HG03442 (cell line): Measurements from ENCODE around the gene CAB39.

ENCODE experiments used
- ATAC-seq: cut with Tn5 transposase; IDR thresholded peaks from one replicate; pipeline ENCODE4 v1.9.1; 2021; ENCODE audit warnings: mild to moderate bottlenecking, moderate library complexity; ENCODE audit not compliant: unreplicated experiment

CAB39 gene

DNA sequence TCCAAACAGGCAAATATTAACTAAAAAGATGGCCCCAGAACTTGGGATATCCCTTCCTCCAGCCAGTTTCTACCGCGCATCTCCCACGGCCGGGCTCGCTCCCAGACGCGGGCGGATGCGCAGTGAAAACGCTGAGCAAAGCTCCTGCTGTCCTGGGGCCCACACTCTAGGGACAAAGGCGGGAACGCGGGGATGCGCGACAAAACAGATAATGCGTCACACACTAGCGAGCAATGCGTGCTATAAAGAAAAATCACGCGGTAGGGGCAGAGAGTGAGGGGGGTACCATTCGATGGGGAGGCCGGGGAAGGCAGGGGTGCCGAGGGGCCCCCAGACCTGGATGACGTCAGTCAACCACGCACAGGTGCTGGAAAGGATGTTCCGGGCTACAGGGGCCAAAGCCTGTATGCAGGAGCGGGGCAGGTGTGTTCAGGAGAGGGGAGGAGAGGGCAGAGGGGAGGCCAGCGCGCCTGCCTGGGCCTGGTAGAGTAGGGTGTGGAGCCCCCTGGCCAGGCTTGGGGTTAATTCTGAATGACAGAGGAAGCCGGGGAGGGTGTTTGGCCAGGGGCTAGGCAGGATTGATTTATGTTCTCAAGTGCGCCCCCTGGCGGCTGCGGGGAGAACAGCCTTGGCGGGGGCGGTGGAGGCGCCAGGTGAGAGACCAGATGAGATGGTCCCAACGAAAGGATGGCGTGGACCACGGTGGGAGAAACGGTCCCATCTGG, 137.2 kb downstream of the CAB39 start:
- no peak for ATAC-seq

DNA sequence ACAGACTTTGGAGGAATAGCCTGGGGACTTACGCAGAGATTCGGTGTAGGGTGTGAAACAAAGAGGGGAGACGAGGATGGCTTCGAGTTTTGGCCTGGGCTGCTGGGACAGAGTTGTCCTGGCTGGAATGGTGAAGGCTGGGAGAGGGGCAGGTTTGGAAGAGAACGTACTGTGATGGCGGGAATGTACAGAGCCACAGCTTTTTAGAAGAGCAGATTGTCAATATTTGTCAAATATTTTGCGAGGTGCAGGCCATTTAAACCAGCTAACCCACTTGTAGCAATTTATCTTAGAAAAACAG, 137.7 kb downstream of the CAB39 start:
- ATAC-seq = no peak

DNA sequence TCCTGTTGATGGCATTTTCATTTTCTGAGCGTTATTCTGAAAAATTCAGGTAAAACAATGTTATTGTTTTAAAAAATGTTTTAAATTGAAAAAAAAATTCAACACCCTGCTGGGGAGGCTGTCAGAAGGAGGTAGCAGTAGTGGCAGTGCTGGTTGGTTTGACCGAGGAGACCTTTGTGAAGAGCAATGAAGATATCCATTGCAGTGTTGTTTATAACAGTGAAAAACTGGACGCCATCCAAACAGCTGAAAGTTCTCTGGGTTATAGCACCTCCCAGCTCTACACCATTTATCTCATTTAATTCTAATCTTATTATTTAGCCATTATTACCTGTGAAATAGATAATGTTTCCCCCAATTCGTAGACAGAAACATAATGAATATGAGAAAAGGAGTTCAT, 139.5 kb downstream of the CAB39 start:
- no peak for ATAC-seq

DNA sequence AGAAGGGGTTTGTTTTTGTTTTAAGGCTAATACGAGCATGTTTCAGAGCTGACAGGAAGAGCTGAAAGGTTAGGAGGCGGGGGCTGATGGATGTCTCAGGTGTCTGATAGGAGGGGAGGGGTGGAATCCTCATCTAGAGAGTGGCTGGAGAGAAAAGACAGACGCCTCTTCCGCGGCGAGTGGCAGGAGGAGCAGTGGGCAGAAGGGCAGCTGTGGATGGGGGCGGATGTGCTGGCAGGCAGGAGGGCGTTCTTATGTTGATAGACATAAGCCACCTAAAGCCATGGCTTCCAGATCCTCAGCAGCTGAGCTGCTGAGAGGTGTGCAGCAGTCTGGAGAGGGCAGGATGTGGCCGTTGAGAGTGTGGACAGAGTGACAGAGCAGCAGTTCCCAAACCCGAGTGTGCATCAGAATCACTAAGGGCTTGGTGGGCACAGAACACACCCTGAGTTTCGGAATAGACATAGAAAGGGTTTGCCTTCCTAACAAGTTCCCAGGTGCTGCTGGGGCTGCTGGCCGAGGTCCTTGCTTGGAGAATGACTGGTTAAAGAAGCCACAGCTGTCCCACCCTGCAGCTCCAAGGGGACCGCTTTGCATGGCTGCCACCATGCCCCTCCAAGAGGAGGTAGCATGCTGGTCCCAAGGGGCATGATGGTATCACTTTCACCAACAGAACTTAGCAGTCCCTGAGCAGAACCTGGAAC, 149.1 kb downstream of the CAB39 start:
- no peak for ATAC-seq

DNA sequence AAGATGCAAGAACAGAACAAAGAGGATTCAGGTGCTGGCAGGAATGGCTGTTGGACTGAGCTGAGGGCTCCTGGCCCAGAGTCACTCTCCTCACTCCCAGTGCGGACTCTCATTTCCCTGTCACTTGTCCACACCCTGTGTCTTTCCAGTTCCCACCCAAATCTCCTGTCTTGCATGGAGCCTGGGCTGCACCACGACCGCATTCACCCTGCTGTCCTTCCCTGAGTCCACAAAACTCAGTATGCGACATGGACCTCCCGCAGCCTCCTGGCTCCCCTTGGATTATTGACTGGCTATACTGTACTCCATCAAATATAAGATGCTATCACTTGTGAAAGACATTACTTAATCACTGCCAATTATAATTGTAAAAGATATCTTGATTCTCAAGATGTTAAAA, 149.7 kb downstream of the CAB39 start:
- ATAC-seq = no peak

DNA sequence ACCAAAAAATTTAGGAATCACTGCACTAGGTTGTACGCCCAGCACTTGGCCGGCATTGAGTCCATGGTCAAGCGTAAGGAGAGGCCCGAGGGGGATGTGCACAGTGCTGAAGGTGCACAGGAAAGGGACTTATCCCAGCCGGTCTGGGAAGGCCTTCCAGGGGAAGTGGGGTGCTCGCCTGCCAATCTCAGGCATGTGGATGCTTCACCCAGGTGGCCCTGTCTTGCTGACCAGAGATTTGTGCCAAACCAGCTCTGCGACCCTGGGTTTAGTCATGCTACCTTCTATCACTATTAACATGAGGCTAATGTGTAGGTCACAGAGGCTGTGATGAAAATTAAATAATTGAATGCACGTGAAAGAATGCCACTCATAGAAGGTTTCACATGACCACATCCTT, 150.4 kb downstream of the CAB39 start:
- ATAC-seq = no peak

DNA sequence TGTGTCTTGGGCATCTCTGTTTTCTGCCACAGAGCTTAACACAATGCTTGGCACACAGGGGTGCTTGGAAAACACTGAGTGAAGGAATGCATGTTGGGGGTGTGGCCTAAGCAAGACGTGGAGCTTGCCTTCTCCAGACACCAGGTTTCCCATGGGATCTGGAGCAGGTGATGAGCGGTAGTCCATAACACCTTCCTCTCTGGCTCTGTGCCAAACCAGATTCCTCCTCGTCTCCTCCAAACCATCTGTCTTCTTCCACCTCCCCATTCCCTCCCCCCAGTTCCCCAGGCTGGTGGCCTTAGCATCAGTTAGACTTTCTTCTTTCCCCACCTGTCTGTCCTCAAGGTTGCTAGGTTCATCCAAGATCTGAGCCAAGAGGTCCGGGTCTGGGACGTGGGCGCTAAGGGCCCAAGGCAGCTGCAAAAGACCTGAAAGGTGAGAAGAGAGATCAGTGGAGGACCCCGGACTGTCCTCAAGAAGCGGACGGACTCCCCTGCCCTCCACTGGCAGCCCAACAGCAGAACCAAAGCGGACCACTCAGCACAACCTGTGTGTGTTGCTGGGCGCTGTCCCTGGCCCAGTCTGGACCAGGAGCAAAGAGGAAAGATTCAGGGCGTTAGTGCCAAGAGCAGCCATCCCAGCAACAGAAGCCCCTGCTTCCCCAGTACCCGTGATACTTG, 150.9 kb downstream of the CAB39 start:
- ATAC-seq = no peak

DNA sequence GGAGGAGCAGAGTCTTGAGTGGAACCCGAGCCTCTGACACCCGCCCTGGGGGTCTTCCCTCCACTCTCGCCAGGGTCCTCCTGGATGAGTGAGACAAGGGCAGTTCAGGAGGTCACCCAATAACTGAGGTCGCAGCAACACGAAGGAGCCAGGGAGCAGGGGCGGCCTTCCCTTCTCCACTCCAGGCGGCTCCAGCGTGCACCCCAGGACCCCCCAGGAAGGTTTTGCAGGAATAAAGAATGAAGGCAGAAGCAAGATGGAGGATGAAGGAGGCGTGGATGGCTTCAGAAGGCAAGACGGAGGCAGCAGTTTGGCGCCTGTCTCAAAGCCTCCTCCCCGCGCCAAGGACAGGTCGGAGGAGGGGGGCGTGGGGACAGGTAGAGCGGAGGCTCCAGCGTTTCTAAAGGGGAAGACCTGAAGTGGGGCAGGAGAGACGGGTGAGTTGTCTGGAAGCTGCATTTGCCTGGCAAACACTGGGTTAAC, 151.5 kb downstream of the CAB39 start:
- no peak for ATAC-seq

DNA sequence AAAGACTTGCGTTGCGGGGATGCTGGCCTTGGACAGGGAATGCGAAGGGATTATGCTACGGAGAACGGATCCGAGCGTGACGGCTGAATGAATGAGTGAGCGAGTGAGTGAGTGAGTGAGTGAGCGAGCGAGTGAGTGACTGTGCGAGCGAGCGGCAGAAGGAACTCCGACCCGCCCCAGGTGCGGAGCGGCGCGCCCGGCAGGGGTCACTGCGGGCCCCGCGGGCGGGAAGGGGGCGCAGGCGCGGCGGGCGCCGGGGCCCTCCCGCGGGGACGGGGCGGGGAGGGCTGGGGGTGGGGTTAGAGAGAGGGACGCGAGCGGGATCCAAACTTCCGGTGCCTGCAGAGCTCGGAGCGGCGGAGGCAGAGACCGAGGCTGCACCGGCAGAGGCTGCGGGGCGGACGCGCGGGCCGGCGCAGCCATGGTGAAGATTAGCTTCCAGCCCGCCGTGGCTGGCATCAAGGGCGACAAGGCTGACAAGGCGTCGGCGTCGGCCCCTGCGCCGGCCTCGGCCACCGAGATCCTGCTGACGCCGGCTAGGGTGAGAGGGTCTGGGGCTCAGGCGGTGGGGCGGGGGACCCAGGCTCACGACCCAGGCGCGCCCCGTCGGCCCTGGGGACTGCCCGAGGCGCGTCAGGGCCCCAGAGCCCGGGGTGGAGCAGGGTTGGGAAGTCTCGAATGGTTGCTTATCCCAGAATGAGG, 152.1 kb downstream of the CAB39 start, which contains the start of gene ITM2C:
Gene ITM2C, plus strand, starts transcription at position 338 of the 702 bp plus-strand sequence. Its CDS starts 84 bp downstream, at position 422.
- ATAC-seq = peak; percentile 74

DNA sequence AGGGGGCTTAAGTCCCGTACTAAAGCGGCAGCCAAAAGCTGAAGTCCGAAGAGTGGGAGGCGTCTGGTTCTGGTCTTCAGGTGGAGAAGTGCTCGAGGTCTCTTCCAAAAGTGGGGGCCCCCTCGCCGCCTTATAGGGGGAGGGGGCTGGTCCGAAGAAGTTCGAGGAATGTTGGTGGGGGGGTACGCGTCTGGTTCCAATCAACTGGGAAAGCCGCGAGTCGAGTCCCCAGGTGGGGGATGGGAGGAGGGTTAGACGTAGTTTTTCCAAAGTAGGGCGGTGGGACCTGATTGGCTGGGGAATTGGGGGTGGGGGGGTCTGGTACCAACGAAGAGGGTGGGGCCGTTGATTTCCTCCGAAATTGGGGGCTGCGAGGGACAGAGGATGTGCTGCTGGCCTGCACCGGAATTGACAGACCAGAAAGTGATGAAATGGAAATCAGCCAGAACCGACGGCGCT, 152.7 kb downstream of the CAB39 start:
- no peak for ATAC-seq

DNA sequence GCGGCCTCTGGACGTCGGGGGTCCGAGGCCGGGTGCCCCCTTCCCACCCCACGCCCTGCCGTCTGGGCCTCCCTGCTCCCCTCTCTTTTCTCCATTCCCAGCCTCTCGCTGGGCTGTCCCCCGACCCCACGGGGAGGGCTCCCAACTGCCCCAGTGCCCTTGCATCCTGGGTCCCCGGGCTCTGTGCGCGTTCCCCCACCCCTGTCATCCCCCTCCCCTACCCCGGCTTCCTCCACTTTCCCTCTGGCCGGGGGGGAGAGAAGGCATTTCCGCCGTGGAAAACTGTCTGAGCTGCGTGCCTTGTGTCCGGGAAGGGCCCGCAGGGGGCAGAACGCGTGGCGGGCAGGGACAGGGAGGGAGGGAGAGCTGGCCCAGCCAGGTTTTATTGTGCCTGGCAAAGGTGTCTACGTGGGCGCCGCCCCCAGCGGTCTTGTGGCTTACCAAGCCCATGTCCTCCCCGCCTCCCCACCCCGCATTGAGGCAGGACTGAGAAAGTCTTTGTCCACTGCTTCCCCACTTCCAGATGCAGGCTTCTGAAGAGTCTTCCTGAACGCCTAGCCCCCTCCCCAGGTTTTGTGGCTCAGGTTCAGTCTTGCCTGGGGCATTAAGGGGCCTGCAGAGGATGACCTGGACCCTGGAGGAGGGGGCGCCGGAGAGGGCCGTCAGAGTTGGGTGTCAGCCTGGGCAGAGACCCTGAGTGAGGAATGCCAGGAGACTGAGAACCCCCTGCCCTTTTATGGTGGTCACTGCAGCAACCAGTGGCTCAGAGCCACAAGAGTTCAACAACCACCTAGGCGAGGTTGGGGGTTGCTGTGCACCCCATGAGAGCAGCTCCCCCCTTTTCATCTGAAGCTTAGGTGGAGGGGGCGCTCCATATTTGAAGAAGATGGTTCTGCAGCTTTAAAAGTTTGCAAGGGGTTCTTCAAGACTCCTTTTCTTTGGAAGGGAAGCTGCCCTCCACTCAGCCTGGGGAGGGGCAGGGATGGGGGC, 153.4 kb downstream of the CAB39 start:
- ATAC-seq = no peak

DNA sequence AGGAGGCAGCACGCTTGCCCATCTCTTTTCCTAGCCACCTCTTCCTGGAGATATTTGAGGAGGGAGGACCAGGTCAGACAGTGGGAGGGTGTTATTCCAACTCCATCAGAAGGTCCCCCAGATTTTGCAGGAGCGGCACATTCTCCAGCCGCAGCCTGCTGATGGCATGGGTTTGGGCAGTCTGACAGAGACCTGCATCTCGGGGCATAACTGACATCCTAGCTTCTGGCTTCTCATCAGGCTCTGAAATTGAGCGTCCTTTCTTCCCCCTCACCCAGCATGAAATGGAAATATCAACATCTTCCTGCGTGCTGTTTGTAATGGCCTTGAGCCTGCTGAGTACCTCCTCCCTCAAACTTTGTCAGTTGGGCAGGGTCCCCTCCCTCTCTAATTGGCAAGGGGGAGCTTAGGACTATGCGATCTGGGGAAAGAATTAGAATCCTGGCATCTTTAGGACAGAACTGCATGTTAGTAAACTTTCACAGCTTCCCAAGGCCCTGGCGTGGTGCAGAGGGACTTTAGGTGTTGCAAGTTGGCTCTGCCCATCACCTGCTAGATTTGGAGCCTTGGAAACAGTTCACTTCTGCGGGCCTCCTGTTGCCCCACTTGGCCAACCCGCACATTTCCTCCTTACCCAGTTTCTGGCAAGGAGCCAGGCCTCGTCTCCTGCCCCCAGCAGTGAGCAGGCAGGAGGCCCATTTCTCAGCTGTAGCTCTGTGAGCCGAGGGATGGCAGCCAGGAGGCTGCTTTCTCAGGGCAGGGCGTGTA, 154.3 kb downstream of the CAB39 start:
- ATAC-seq = no peak

DNA sequence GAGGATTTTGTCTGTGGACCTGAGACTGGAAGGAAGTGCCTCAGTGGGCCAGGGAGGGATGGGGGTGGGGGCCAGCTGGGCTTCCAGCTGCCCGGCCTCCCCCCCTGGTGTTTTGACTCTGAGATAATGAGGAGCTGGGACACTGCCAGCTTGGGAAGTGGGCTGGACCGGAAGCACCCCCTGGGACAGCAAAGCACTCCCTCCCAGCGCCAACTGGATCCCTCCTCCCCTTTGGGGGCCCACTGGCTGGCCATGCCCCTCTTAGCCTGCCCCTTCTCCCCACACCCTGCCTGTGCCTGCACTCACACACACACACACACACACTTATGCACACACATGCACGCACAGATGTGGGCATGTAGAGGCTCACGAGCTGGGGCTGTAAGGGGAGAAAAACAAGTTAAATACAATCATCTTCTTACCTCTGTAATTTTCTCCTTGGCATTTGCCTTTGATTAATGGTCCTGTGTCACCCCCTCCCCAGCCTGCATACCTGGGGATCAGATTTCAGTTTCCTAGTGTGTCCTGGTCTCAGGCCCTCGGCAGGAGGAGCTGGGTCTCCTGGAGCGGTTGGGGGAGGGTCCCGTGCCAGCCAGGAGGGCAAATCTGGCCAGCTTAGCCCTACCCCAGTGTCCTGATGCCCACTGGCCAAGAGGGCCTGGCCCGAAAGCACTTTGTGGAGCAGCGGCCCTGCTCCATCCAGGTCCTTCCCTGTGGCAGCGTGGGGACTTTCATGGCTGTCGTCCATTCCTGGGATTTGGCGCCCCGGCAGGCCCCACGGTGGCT, 155.7 kb downstream of the CAB39 start:
- ATAC-seq = no peak

DNA sequence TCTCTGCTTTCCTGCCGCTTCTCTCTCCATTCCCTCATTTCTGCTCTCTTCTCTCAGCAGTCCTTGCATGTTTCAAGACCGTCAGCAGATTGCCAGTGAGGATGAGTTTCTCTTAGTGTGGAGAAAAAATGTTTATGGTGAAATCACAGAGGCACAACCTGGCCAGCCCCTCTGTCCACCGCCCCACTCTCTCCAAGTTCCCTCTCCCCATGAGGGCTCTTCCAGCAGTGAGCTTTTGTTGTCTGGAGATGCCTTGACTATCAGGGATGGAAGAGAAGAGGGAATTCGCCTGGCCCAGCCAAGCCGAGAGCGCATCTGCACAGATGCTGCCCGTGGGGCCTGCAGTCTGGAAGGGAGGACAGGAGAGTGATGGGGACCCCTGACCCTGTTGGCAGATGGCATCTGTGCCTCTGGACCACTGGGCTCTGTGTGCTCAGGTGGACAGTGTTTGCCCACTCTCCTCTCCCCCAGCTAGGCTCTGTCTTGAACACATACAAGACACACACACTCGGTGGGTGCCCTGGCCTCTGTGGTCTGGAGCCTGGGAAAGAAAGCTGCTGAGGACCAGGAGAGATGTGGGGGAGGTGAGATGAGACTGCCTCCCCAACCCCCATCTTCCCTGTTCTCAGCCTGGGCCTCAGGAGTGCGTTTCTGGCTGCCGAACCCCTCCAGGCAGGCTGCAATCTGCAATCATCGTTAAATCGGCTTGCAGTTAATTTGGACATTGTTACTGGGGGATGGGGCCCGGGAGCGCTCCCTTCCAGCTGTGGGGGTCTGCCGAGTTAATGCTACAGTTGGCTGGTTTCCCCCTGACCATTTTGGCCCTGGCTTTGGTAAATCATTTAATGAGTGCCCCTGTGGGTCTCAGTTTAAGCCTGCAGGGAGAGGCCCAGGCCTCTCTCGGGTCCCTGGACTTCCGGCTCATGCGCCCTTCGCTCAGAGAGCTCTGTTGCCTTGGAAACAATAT, 156.6 kb downstream of the CAB39 start:
- no peak for ATAC-seq

DNA sequence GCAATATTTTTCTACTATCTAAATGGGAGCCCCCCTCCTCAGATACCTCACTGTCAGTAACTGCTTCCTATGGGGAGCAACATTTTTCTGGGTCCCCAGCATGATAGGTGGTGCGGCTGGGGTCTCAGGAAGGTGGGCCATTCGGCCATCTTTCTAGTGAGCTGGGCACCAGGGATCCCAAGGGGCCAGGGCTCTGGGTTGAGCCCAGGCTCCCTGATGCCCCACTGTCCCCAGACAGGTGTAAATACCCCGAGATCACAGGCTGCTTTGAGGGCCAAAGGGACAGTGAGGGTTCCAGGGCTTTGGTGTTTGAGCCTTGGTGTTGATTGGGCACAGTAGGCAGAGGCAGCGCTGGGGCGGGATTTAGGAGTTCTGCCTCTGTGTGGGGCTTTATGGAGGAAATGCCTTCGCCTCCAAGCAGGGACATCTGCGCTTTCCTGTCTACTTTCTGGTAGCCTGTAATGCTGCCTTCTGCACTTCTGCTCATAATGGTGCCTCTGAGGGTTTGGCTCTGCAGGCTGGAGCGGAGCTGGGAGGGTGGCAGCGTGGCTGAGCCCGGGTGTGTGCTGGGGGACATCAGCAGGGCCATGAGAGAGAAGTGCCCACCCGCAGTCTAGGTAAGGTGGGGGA, 157.4 kb downstream of the CAB39 start:
- no peak for ATAC-seq
